G401 (cell line): Measurements from ENCODE around the gene SLC13A3. TPM values are rescaled to one million over a fixed set of nuclear protein-coding genes. Genes with fewer than 3 reads are reported as not detected.
A peak's percentile ranks its signal among the peaks of the same experiment; 100 is the strongest.

Experiments used
- DNase-seq: peaks from one replicate; pipeline ENCODE4 v3.0.0-alpha.2; 2015; ENCODE audit warnings: low spot score
- in situ Hi-C: cut with HindIII; loops from 2 replicates; pipeline ENCODE4 v1.10.0; 2016; ENCODE audit warnings: low sequenced_read_pairs, mixed read lengths
- total RNA-seq: library from RNA; depleted of rRNA; stranded (reverse); fragments of >200 nt; shearing (Covaris generic); gene quantifications from 2 replicates; pipeline ENCODE4 v1.2.3, GENCODE V29; 2014

Gene SLC13A3
- total RNA-seq, 1 experiment from 2014 or later = not detected

GRCh38 chr20:46639587-46639986 lies 11.7 kb downstream of the SLC13A3 start:
- in situ Hi-C loops = no loop called here
- DNase-seq = no peak

GRCh38 chr20:46638898-46639274 lies 12.4 kb downstream of the SLC13A3 start:
- in situ Hi-C loops = no loop called here

GRCh38 chr20:46638134-46638897 lies 12.9 kb downstream of the SLC13A3 start:
- DNase-seq = no peak
- in situ Hi-C loops = no loop called here

More at GRCh38 chr20:46638898-46639274, 12.4 kb downstream of the SLC13A3 start:
- DNase-seq = no peak

- no peak for DNase-seq
These were observed 13.7 kb downstream of the SLC13A3 start for GRCh38 chr20:46637427-46638133.

GRCh38 chr20:46637020-46637419 lies 14.2 kb downstream of the SLC13A3 start:
- in situ Hi-C loops = no loop called here
- DNase-seq = no peak

More at GRCh38 chr20:46637427-46638133, 13.7 kb downstream of the SLC13A3 start:
- in situ Hi-C loops = no loop called here

GRCh38 chr20:46636514-46636913 lies 14.7 kb downstream of the SLC13A3 start:
- DNase-seq = no peak
- in situ Hi-C loops = no loop called here

- DNase-seq = no peak
- in situ Hi-C loops = no loop called here
These were observed 15.6 kb downstream of the SLC13A3 start for GRCh38 chr20:46635514-46636136.

- in situ Hi-C loops = no loop called here
- DNase-seq = no peak
These were observed 16.7 kb downstream of the SLC13A3 start for GRCh38 chr20:46634528-46634927.

- in situ Hi-C loops = no loop called here
- peak; percentile 17 for DNase-seq
These were observed 19.3 kb downstream of the SLC13A3 start for GRCh38 chr20:46631874-46632446.

- no peak for DNase-seq
- in situ Hi-C loops = no loop called here
These were observed 19.9 kb downstream of the SLC13A3 start for GRCh38 chr20:46631212-46631869.

- DNase-seq = no peak
- in situ Hi-C loops = no loop called here
These were observed 21.0 kb downstream of the SLC13A3 start for GRCh38 chr20:46630306-46630705.

GRCh38 chr20:46629341-46629740 lies 21.9 kb downstream of the SLC13A3 start:
- DNase-seq = no peak
- in situ Hi-C loops = no loop called here

- no peak for DNase-seq
- in situ Hi-C loops = no loop called here
These were observed 24.0 kb downstream of the SLC13A3 start for GRCh38 chr20:46627234-46627633.

- no peak for DNase-seq
- in situ Hi-C loops = no loop called here
These were observed 24.5 kb downstream of the SLC13A3 start for GRCh38 chr20:46626758-46627157.

GRCh38 chr20:46625875-46626373 lies 25.3 kb downstream of the SLC13A3 start:
- in situ Hi-C loops = no loop called here
- DNase-seq = no peak

- in situ Hi-C loops = no loop called here
- DNase-seq = no peak
These were observed 26.3 kb downstream of the SLC13A3 start for GRCh38 chr20:46624946-46625345.

GRCh38 chr20:46622165-46622564 lies 29.1 kb downstream of the SLC13A3 start:
- in situ Hi-C loops = no loop called here

GRCh38 chr20:46621492-46621891 lies 29.8 kb downstream of the SLC13A3 start:
- in situ Hi-C loops = no loop called here
- DNase-seq = no peak

More at GRCh38 chr20:46622165-46622564, 29.1 kb downstream of the SLC13A3 start:
- DNase-seq = no peak

GRCh38 chr20:46619445-46619844 lies 31.8 kb downstream of the SLC13A3 start:
- in situ Hi-C loops = no loop called here

More at GRCh38 chr20:46619445-46619844, 31.8 kb downstream of the SLC13A3 start:
- no peak for DNase-seq
